GM12892 (cell line): ENCODE results near the gene CDH13.

ENCODE experiments used
- POLR2A ChIP-seq: IDR thresholded peaks from 2 replicates; pipeline ENCODE4 v1.6.1; 2011; ENCODE audit warnings: low read depth, low read length, control low read depth
- POLR2AphosphoS5 ChIP-seq: IDR thresholded peaks from 2 replicates; pipeline ENCODE4 v1.6.1; 2011; ENCODE audit warnings: low read depth, low read length, control low read depth

GRCh38 chr16:82631701-82632685, 5.2 kb downstream of the CDH13 start:
- no peak for TF ChIP-seq POLR2AphosphoS5
- no peak for TF ChIP-seq POLR2A
